Breast epithelium (tissue), 4 donors: ENCODE results near the gene ICAM5. TPM values are rescaled to one million over a fixed set of nuclear protein-coding genes. Genes with fewer than 3 reads are reported as not detected.

Source experiments
- DNase-seq, 2 donors: peaks; one replicate each; pipeline ENCODE4 v3.0.0-alpha.2; 2019; ENCODE audit warnings: low spot score in 2 of 2
- H3K27ac ChIP-seq, 2 donors: fragments of 200-600 bp; sonication (generic) in 1 of 2; one replicate each; pipeline ENCODE4 v1.5.1; 2016 to 2019; ENCODE audit warnings: mild to moderate bottlenecking in 1 of 2
- H3K27me3 ChIP-seq, 2 donors: fragments of 200-600 bp; sonication (generic) in 1 of 2; one replicate each; pipeline versions ENCODE4 v1.5.1 to v1.6.0; 2017 to 2019; ENCODE audit warnings: control low read depth in 1 of 2, mild to moderate bottlenecking in 1 of 2
- H3K36me3 ChIP-seq: fragments of 200-600 bp; one replicate; pipeline ENCODE4 v1.5.1; 2019
- H3K4me1 ChIP-seq, 2 donors: fragments of 200-600 bp; sonication (generic); one replicate each; pipeline ENCODE4 v1.5.1; 2016 to 2019; ENCODE audit warnings: control low read depth in 1 of 2
- H3K4me3 ChIP-seq, 3 donors: fragments of 200-600 bp; sonication (generic); 1 replicate in 2 of 3; 2 replicates in 1 of 3; pipeline ENCODE4 v1.5.1; 2016 to 2019; ENCODE audit warnings: mild to moderate bottlenecking in 3 of 3, moderate library complexity in 2 of 3
- H3K9me3 ChIP-seq, 2 donors: fragments of 200-600 bp; sonication (generic) in 1 of 2; one replicate each; pipeline ENCODE4 v1.5.1; 2016 to 2019; ENCODE audit warnings: control low read depth in 1 of 2
- CTCF ChIP-seq, 3 donors: fragments of 450-650 bp; IDR thresholded peaks; one replicate each; pipeline ENCODE4 v1.5.1; 2016 to 2017; ENCODE audit warnings: antibody characterized with exemption in 3 of 3, mild to moderate bottlenecking in 3 of 3, moderate library complexity in 3 of 3
- POLR2A ChIP-seq: fragments of 450-650 bp; IDR thresholded peaks from one replicate; pipeline ENCODE4 v1.6.1; 2016; ENCODE audit warnings: antibody characterized with exemption, mild to moderate bottlenecking, moderate library complexity
- POLR2AphosphoS5 ChIP-seq, 3 donors: sonication (generic); formaldehyde crosslinking; IDR thresholded peaks; one replicate each; pipeline ENCODE4 v1.6.1; 2017; ENCODE audit warnings: antibody characterized with exemption in 3 of 3
- intact Hi-C: fragments of 100-400 bp; cut with DNase I; formaldehyde crosslinking; loops from one replicate; pipeline ENCODE4 v1.15.1; 2023; ENCODE audit warnings: low total_unique reads
- total RNA-seq, 3 donors: library from RNA; depleted of rRNA; stranded (reverse); fragments of >200 nt; gene quantifications; one replicate each; pipeline ENCODE4 v1.1.0, GENCODE V29; 2016

Gene ICAM5
- total RNA-seq, 3 donors from 2014 or later = 0.64 to 1.8 (median 1.3) TPM

GRCh38 chr19:10292789-10293636 lies 3.3 kb downstream of the ICAM5 start:
- Histone ChIP-seq H3K4me3 (peak overlapping the region in 2 of 3 donors; percentile 54 to 72), H3K36me3 (no peaks in the 10 kb centered on the region), H3K4me1 (peaks cover 27 to 33% of the 10 kb centered on the region in 2 donors), H3K27ac (peak overlapping the region in 1 of 2 donors; percentile 52), H3K27me3 (peaks cover 24 to 83% of the 10 kb centered on the region in 2 donors), H3K9me3 (no peaks in the 10 kb centered on the region)
- TF ChIP-seq POLR2A = no peak
- TF ChIP-seq CTCF (IDR thresholded peaks at IDR 0.05) = no peak
- no peak for TF ChIP-seq POLR2AphosphoS5 (IDR thresholded peaks at IDR 0.05)
- intact Hi-C loops = no loop called here
- no peak for DNase-seq

- intact Hi-C loops = no loop called here
- H3K4me3 ChIP-seq = peak overlapping the region in 2 of 3 donors; percentile 54 to 72
- H3K4me1 ChIP-seq = peaks cover 27 to 33% of the 10 kb centered on the region in 2 donors
Measured at GRCh38 chr19:10293637-10294367, 4.0 kb downstream of the ICAM5 start.

GRCh38 chr19:10294368-10294697 lies 4.6 kb downstream of the ICAM5 start:
- H3K36me3 ChIP-seq = no peaks in the 10 kb centered on the region
- DNase-seq = no peak
- H3K4me3 ChIP-seq = no peak overlapping the region
- H3K27me3 ChIP-seq = peaks cover 21 to 71% of the 10 kb centered on the region in 2 donors
- intact Hi-C loops = no loop called here
- peaks cover 23 to 30% of the 10 kb centered on the region in 2 donors for H3K4me1 ChIP-seq
- TF ChIP-seq POLR2A = no peak
- no peaks in the 10 kb centered on the region for H3K9me3 ChIP-seq
- no peak overlapping the region for H3K27ac ChIP-seq

More at GRCh38 chr19:10293637-10294367, 4.0 kb downstream of the ICAM5 start:
- Histone ChIP-seq H3K9me3 (no peaks in the 10 kb centered on the region), H3K27ac (no peak overlapping the region), H3K27me3 (peaks cover 24 to 77% of the 10 kb centered on the region in 2 donors), H3K36me3 (no peaks in the 10 kb centered on the region)
- TF ChIP-seq POLR2AphosphoS5 (IDR thresholded peaks at IDR 0.05) (no peak), CTCF (IDR thresholded peaks at IDR 0.05) (no peak), POLR2A (no peak)
- DNase-seq = no peak

- H3K36me3 ChIP-seq = no peaks in the 10 kb centered on the region
- intact Hi-C loops = no loop called here
- peaks cover 20 to 61% of the 10 kb centered on the region in 2 donors for H3K27me3 ChIP-seq
- peaks cover 15 to 23% of the 10 kb centered on the region in 2 donors for H3K4me1 ChIP-seq
- DNase-seq = no peak
- no peaks in the 10 kb centered on the region for H3K9me3 ChIP-seq
- no peak overlapping the region for H3K27ac ChIP-seq
- peak overlapping the region in 2 of 3 donors; percentile 35 to 62 for H3K4me3 ChIP-seq
- TF ChIP-seq CTCF (IDR thresholded peaks at IDR 0.05) (no peak), POLR2A (no peak), POLR2AphosphoS5 (IDR thresholded peaks at IDR 0.05) (no peak)
Measured at GRCh38 chr19:10295305-10295846, 5.6 kb downstream of the ICAM5 start.

GRCh38 chr19:10295847-10296591 lies 6.3 kb downstream of the ICAM5 start:
- Histone ChIP-seq H3K36me3 (no peaks in the 10 kb centered on the region), H3K9me3 (no peaks in the 10 kb centered on the region), H3K27ac (no peak overlapping the region), H3K27me3 (peaks cover 17 to 54% of the 10 kb centered on the region in 2 donors), H3K4me1 (peaks cover 11 to 23% of the 10 kb centered on the region in 2 donors), H3K4me3 (peak overlapping the region in 2 of 3 donors; percentile 35 to 62)
- intact Hi-C loops = no loop called here
- DNase-seq = no peak
- TF ChIP-seq POLR2A (no peak), POLR2AphosphoS5 (IDR thresholded peaks at IDR 0.05) (no peak), CTCF (IDR thresholded peaks at IDR 0.05) (no peak)
